Hematopoietic multipotent progenitor cell treated with erythropoietin and hydrocortisone succinate and interleukin-3 and kit ligand, for 4 days (in vitro differentiated cells): ENCODE data around the gene CA11.
A peak's percentile ranks its signal among the peaks of the same experiment; 100 is the strongest.
"Not testable (repeated sequence)": the region's sequence is repeated elsewhere in the genome, so short reads cannot be mapped to it uniquely, and the experiment has no call there.

ENCODE experiments used
- DNase-seq: peaks from one replicate; pipeline ENCODE4 v3.0.0-alpha.2; 2015

The CA11 gene

DNA sequence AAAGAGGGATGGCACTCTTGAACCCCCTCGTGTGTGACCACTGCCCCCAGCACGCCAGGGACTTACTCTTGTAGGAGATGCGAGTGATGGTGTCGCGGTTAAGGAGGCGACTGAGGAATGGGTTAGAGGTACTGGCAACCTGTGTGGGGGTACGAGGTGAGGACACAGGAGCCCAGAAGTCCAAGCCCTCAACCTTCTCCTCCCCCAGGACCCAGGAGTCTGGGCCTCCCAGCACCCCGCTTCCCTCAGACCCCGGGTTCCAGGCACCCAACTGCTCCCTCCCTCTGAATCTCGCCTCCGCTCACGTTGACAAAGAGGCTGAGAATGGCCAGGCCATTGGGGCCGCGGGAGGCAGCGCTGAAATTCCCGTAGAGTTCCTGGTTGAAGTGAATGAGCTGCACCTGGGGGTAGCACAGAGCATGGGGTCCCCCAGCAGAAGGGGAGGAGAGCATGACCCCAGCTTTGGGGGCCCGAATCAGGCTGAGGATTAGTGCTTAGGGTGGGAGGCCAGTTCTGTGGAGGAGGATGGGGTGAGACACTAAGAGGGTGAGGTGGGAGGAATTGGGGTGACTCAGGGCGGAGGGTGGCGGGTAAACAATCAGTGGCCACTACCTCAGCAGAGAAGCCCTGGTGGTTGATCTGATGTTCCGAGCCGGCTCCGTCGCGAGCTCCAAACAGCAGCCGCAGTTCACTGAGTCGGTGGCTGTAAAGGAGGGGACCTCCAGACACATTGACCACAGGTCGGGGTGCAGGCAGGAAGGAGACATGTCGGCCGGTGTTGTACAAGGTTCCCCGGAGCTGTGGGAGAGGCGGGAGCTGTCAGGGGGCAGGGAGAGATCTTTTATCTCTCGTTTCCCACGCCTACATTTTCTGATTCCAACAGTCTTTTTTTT is 6.3 kb downstream of the CA11 start:
- no peak for DNase-seq

DNA sequence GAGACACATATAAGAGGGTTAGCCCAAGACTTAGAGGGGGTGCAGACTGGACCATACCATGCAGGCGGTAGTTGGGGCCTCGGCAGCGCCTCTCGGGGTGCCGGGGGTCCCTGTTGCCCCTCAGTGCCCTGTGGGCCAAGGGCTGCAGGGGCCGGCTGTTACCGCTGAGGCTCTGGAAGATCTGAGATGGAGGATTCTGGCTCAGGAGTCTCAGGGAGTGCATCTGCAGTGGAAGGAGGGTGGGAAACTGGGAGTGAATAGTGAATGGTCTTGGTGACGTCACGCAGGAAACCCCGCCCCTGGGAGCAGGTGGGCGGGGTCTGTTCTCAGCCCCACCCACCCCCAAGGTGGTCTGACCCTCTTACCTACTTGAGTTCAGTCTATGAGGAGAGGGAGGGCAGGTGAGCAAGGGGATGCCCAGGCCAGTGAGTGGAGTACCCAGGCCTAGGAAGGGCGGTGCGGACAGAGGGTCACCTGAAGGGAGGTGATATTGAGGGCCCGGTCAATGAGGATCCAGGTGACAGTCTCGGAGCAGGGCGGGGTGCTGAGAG is 7.1 kb downstream of the CA11 start:
- DNase-seq, result no peak

DNA sequence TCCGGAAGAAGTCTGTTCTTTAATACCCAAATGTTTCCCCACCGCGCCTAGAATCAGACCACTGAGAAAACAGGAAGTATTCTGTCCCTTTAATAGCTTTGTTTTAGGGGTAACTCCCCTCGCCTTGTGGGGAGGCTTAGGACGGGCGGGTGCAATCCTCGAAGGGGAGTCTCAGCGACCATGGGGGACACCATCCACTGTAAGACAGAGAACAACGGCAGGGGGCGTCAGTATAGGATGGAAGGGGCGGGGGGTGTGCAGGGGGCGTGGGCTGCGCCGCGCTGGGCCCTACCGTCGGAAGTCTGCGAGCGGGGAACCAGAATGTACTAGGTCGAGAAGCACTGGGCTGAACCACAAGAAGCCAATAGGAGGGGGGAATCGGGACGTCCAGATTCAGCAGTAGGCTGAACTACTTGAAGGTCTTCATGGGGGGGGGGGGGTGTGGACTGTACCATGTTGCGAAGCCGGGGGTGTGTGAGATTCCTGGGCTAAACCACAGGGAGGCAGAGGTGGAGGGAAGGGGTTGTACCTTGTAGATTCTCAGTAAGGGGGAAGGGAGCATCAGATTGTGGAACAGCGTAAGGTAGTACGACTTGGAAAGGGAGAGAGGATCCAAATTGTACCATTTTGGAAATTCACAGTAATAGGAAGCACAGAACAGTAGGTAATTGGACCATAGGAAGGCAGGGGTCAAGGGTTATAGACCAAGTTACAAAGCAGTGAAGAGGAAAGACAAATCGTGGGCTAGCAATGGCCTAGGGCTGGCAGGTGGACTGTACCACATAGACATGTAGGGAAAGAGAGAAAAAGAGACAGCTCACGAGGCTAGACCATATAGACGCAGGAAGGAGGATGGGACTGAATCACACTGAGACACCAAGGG is 7.8 kb downstream of the CA11 start:
- DNase-seq, result peak; percentile 96

DNA sequence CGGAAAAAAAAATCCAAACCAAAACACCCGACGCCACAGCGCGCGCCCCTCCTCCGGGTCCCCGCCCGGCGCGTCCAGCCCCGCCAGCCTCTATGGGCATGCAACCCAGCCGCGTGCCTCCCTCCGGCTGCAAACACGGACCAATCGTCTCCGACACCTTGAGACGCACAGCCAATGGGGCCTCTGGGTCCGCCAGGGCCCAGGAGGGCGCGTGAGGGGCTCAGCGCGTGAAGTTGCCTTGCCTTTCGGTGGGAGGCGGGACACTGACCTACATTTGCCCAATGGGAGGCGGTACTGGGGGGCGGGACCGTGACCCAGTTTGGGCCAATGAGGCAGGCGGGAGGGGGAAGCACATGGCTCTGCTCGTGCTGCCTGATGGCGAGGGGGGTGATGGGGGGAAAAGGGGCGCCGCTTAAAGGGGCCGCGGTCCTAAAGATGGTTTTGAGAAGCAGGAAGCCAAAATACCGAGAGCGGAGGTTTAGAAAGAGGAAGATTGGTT is 8.5 kb downstream of the CA11 start:
- peak; percentile 100 for DNase-seq

DNA sequence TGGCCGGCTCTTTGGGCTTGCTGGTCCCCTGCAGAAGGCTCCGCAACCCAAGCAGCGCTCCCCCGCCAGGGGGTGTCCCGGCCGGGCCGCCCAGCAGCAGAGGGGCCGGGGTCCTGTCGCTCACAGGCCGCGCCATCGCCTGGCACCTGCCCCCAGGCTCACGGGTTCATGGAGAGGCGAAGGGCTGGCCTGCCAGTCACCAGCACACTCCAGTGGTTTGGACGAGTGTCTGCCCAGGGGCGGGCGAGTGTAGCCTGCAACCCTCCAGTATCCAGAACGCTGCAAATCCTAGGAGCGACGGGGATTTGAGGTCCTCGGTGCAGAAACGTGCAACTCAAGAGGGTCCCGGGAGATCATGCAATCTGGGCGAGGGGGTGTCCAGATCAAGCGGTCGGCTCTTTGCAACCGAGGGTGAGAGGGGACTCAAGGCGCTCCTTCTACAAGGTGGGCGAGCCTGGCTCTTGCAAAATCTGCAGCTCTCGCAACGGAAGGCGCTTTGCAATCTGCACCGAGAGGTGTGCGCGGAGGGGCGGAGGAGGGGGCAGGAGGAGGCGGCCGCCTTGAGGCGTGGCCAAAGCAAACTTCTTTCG is 9.0 kb downstream of the CA11 start, which contains the start of gene DBP:
Gene DBP, minus strand, starts transcription at position 521 of the 590 bp plus-strand sequence. Its CDS starts 385 bp downstream, at position 136.
- no peak for DNase-seq

DNA sequence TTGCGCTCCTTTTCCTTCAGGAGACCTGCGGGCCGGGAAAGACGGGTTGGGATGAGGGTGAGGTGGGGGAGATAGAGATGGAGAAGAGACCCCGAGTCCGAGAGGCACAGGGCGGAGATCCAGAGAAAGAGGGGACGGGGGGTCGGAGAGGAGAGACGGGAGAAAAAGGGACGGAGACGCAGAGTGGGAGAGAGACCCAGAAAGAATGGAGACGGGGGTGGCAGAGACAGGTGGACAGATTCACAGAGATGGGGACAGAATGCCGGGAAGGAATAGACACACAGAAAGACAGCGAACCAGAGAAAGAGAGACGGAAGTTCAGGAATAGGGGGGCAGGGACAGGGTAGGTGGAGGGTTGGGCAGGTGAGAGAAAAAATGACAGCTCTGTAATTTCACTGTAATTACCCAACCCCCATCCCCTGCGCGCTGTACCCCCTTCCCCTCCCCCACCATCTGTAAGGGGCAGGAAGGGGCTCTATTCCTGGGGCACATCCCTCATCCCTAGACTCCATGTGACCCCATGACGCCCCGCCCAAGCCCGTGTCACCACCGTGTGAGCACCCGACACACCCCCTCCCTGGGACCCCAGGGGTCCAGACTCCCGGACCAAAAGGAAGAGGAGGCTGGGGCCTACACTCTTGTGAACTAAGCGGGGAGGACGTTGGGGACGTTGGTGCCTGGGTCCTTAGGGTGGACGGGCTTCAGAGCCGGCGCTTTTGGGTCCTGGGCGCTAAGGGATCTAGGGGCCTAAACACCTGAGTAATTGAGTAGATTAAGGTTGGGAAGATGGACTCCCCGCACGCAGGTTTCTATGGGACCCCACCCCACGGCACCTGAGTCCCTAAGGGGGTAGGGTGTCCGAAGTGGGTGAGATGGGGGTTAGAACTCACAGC is 9.8 kb downstream of the CA11 start:
- peak; percentile 54 for DNase-seq

DNA sequence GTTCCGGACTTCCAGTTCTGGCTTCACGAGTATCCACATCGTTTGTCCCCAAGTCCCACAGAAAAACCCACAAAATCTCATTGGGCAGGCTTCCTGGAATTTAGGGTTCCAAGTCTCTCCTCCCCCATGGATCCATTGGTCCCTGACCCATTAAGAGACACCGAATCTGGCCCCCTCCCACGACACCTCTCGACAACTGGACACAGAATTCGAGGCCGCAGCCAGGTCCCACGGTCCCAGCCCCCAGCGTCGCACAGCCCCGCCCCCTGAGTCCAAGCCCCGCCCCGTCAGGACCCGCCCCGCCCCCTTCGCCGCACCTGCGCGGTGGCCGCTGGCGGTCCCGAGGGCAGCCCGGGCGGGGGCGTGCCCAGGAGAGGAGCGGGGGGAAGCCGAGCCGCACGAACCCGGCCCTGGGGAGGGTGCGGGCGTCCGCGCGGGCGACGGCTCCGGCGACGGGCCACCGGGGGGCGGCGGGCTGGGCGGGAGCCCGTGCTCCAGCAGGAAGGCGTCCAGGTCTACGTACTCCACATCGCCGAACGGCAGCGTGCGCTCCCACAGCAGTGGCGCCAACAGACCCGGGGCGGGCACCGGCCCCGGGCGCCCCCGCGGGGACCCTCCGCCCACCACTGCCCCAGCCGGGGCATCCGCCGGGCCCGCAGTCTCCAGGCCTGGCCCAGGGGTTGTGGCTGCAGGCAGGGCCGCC is 10.6 kb downstream of the CA11 start:
- DNase-seq, result peak; percentile 85

DNA sequence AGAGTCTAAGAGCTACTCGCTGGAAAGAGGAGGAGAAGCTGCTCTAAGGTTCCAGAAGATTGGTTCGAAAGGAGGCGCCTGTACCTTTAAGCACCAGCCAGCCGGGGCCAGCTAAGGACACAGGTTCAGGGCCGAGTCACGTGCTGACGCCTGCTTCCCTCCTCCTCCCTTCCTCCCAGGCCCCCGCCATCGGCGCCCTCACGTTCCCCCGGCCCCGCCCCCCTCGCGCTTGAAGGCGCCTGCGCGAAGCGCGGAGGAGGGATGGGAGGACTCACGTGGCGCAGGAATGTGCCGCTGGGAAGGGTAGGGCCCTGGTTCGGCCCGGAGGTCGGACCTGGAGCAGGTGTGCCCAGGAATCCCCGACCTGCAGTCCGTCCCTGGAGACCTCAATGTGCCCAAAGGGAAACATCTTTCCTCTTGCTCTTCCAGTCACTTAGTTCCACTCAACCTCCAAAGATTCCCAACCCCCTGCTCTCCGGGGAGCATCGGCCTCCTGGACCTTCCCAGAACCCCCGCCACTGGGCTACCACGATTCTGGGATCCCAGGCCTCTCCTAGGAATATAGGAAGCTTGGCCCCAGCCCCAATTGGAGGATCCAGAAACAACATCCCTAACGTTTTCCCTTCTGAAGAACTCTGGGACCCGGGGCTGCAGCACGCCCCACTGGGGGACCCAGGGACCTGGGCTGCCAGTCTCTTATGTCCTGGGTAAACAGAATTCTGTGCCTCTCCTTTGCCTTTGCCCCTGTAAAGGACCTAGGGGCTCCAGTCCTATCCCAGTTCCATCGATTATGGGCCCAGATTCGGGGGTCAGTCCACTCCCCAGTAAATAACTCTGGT is 11.3 kb downstream of the CA11 start:
- DNase-seq, result peak; percentile 99

DNA sequence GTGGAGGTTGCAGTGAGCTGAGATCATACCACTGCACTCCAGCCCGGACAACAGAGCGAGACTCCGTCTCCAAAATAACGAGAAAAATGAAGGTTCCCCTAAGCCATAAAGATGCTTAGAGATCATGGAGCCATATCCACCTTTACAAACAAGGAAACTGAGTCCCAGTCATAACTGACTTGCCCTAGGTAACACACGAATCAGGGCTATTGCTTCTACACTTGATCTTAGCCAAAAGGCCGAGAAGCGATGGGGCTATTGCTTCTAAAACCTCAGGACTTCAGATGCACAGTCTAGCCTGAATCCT is 12.0 kb downstream of the CA11 start:
- no peak for DNase-seq

DNA sequence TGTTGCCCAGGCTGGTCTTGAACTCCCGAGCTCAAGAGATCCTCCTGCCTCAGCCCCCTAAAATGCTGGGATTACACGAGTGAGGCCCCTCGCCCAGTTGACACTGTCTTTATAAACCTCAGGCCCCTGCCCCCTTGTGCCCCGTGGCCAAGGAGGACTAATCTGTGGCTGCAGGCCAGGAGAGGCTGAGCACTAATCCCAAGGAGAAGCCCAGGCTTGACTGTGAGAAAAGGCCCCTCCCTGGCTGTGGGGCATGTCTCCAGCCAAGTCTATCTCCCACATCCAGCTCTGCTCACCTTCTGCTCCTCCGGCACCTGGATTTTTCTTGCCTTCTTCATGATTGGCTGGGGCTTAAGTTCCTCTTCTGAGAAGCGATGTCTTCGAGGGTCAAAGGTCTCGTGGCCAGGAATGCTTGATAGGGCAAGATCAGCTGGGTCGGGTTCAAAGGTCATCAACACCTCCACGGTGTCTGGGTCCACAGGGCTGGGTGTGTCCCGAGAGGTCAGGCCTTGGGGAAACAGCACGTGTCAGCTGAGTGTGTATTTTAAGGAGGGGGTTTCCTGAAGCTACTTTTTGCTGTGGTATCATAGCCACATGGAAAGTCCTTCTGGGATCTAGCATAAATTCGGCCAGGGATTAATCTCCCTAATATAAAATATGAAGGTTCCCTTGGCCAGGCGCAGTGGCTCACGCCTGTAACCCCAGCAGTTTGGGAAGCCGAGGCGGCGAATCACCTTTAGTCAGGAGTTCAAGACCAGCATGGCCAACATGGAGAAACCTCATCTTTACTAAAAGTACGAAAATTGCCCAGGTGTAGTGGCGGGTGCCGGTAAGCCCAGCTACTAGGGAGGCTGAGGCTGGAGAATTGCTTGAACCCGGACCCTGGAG is 12.6 kb downstream of the CA11 start:
- DNase-seq, result no peak

DNA sequence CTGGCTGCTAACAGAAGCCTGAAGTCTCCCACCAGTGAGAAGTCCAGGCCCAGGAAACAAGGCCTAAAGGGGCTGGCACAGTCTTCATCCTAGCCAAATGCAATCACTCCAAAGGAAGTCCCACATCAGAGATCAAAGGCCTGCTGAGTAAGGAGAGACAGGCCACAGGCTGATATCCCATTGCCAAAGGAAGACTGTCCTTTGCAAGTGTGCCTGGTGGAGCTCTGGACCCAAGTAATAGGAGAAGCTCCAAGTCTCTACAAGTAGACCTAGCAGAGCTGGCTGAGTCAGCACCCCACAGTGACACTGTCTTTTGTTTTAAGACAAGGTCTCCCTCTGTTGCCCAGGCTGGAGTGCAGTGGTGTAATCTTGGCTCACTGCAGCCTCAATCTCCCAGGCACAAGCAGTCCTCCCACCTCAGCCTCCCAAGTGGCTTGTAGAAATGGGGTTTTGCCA is 13.3 kb downstream of the CA11 start:
- DNase-seq, result peak; percentile 67

DNA sequence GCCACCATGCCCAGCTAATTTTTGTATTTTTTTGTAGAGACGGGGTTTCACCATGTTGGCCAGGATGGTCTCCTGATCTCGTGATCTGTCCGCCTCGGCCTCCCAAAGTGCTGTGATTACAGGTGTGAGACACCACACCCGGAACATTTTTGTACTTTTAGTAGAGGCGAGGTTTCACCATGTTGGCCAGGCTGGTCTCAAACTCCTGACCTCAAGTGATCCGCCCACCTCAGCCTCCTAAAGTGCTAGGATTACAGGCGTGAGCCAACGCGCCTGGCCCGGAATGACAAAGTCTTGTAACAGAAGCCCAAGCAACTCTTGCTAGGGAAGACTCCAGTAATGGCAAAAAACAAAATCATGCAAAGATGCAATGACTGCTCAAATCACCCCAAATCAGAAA is 13.7 kb downstream of the CA11 start:
- DNase-seq, result not testable (repeated sequence)

DNA sequence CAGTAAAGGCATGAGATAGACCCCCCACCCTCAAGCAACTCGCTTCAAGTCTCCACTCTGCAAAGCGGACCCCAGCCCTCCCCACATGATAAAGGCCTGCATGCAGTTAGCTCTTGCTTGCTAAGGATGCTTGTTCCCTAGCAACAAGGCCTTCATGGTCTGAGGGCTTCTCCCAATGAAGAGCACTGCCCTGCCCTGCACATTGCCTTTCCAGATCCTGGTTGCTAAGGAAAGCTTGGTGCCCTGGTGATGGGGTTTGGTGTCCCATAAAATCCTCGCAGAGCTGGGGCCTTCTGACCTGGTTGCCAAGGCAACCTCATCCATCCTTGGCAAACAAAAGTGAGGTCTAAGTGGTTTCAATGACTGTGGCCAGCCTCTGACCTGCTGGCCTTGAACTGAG is 14.8 kb downstream of the CA11 start:
- DNase-seq, result peak; percentile 57

DNA sequence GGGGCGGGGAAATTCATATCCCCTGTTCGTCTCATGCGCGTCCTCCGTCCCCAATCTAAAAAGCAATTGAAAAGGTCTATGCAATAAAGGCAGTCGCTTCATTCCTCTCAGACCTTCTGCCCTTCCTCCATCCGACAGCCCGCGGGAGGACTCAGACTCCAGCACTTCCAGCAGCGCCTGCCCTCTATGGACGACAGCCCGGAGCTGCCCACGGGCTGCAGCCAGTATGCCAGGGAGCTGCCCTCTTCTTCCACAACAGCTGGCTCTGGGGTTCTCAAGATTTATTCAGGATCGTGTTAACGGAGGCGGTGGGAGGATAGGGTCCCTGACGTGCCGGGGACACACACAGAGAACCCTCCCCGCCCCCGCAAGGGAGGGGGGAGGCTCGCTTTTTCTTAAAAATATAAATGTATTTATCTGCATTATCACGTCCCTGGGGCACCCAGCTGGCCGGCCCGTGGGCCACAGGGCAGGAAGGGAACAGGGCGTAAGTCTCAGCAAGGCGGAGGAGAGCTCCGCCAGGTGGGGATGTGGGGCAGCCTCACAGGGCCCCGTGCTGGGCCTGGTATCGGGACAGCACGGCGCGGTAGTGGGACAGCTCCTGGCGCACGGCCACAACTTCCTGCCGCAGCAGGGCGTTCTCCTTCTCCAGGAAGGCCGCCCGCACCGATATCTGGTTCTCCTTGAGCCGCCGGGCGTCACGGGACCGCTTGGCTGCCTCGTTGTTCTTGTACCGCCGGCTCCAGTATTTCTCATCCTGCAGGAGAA is 15.5 kb downstream of the CA11 start:
- DNase-seq, result peak; percentile 94

DNA sequence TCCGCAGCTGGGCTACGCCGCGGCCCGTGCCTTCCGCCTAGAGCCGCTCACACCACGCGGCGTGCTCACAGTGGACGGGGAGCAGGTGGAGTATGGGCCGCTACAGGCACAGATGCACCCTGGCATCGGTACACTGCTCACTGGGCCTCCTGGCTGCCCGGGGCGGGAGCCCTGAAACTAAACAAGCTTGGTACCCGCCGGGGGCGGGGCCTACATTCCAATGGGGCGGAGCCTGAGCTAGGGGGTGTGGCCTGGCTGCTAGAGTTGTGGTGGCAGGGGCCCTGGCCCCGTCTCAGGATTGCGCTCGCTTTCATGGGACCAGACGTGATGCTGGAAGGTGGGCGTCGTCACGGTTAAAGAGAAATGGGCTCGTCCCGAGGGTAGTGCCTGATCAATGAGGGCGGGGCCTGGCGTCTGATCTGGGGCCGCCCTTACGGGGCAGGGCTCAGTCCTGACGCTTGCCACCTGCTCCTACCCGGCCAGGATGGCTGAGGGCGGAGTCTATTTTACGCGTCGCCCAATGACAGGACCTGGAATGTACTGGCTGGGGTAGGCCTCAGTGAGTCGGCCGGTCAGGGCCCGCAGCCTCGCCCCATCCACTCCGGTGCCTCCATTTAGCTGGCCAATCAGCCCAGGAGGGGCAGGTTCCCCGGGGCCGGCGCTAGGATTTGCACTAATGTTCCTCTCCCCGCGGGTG is 16.2 kb downstream of the CA11 start:
- DNase-seq, result peak; percentile 57

DNA sequence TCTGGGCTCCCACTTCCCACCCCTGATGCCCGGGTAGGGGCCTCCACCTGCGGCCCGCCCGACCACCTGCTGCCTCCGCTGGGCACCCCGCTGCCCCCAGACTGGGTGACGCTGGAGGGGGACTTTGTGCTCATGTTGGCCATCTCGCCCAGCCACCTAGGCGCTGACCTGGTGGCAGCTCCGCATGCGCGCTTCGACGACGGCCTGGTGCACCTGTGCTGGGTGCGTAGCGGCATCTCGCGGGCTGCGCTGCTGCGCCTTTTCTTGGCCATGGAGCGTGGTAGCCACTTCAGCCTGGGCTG is 16.7 kb downstream of the CA11 start:
- no peak for DNase-seq

DNA sequence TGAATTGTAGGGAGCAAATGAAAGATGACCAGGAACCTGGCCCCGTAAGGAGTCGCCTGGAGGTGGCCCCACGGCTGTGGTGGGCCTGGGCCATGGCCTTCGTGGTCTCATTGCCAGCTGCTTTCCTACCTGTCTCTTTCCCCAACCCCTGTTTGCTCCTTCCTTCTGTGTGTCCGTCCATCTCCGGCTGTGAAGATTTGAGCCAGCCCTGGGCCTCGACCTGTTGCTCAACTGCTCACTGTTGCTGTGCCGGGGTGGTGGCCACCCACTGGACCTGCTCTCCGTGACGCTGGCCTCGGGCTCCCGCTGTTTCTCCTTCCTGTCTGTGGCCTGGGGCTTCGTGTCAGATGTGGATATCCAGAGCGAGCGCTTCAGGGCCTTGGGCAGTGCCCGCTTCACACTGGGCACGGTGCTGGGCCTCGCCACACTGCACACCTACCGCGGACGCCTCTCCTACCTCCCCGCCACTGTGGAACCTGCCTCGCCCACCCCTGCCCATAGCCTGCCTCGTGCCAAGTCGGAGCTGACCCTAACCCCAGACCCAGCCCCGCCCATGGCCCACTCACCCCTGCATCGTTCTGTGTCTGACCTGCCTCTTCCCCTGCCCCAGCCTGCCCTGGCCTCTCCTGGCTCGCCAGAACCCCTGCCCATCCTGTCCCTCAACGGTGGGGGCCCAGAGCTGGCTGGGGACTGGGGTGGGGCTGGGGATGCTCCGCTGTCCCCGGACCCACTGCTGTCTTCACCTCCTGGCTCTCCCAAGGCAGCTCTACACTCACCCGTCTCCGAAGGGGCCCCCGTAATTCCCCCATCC is 17.3 kb downstream of the CA11 start:
- DNase-seq, result no peak
